Mucosa of rectum (tissue), 2 donors: ENCODE measurements around the gene GADL1.

Experiments used
- H3K27ac ChIP-seq, 2 donors: one replicate each; pipeline ENCODE4 v1.7.0; 2013; ENCODE audit warnings: inconsistent platforms in 2 of 2, low read depth in 2 of 2, low read length in 2 of 2
- H3K27me3 ChIP-seq, 2 donors: one replicate each; pipeline ENCODE4 v1.7.0; 2013; ENCODE audit warnings: low read length in 2 of 2; ENCODE audit not compliant: control insufficient read depth in 2 of 2, insufficient read depth in 2 of 2
- H3K36me3 ChIP-seq, 2 donors: one replicate each; pipeline ENCODE4 v1.7.0; 2013; ENCODE audit warnings: low read length in 2 of 2; ENCODE audit not compliant: control insufficient read depth in 2 of 2, insufficient read depth in 2 of 2
- H3K4me1 ChIP-seq, 2 donors: one replicate each; pipeline ENCODE4 v1.7.0; 2013; ENCODE audit warnings: low read length in 2 of 2, mild to moderate bottlenecking in 1 of 2; ENCODE audit not compliant: control insufficient read depth in 2 of 2, insufficient read depth in 2 of 2
- H3K4me3 ChIP-seq, 2 donors: one replicate each; pipeline ENCODE4 v1.7.0; 2013; ENCODE audit warnings: low read length in 2 of 2
- H3K9ac ChIP-seq, 2 donors: one replicate each; pipeline ENCODE4 v1.7.0; 2013; ENCODE audit warnings: low read length in 2 of 2, low read depth in 1 of 2, mild to moderate bottlenecking in 1 of 2
- H3K9me3 ChIP-seq, 2 donors: one replicate each; pipeline ENCODE4 v1.7.0; 2013; ENCODE audit warnings: low read length in 2 of 2; ENCODE audit not compliant: control insufficient read depth in 2 of 2
- donor health status: healthy.
- donor health status: Normal muscosa, but diverticular disease.

The GADL1 gene, protein sequence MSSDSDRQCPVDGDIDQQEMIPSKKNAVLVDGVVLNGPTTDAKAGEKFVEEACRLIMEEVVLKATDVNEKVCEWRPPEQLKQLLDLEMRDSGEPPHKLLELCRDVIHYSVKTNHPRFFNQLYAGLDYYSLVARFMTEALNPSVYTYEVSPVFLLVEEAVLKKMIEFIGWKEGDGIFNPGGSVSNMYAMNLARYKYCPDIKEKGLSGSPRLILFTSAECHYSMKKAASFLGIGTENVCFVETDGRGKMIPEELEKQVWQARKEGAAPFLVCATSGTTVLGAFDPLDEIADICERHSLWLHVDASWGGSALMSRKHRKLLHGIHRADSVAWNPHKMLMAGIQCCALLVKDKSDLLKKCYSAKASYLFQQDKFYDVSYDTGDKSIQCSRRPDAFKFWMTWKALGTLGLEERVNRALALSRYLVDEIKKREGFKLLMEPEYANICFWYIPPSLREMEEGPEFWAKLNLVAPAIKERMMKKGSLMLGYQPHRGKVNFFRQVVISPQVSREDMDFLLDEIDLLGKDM

DNA sequence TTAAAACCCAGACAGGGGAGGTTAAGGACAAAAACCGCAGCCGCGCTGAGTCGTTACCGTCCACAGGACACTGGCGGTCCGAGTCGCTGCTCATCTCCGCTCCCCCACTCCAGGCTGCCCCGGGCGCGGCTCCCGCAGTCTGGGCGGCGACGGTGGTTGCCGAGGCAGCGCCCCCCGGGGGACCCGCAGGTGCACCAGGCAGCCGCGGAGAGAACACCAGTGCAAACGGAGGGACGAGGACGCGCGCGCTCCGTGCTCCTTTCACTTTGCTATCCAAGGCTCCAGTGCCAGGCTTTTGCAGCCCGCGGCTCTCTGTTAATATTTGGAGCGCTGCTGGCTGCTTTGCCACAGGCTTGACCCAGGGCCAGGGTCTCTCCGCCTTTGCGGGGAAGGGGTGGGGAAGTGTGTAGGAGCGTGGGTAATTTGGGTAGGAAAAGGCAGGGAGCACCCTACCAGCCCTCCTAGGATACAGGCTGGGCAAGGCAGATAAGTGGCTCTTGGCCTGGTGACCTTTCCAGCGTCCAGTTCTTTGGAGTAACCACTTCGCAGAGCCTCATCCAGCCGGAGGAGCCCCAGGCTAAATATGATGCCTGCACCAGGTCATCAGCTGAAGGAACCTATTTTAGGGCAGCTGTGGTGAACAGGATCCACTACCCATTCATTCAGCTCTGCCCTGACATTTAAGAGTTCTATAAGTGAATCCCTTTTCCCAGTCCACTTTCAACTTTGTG is at the start of gene GADL1:
Gene GADL1 (minus strand): TSS at position 141 of the 731 bp plus-strand sequence. CDS start 47 bp downstream, at position 94.
- no peak within 1 kb of the TSS for H3K9ac ChIP-seq
- no peaks in the 10 kb centered on the region for H3K36me3 ChIP-seq
- peaks cover 10 to 19% of the 10 kb centered on the region in 2 donors for H3K27me3 ChIP-seq
- H3K9me3 ChIP-seq, result no peaks in the 10 kb centered on the region
- H3K4me3 ChIP-seq, result peak within 1 kb of the TSS; percentile 53 to 60
- no peak within 1 kb of the TSS for H3K27ac ChIP-seq
- H3K4me1 ChIP-seq, result no peaks in the 10 kb centered on the region

DNA sequence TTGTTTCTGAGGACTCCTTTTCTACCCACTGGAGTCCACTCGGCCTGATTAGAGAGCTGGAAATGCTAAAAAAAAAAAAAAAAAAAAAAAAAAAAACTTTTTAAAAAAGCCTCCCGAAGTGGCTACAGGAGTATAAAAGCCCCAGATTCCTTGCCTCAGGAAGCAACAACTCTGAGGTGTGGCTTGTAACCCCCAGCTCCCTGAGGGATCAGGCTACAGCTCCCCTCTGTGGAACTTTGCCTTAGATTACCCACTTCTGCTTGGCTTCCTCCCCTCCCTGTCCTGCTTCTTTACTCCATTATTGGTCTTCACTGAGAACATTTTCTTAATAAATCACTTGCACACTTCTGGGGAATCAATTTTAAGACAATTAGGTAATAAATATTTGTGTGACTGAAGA is 49.7 kb upstream of the GADL1 start:
- Histone ChIP-seq H3K27me3 (no peaks in the 10 kb centered on the region), H3K9me3 (no peaks in the 10 kb centered on the region), H3K36me3 (no peaks in the 10 kb centered on the region), H3K27ac (no peak overlapping the region), H3K4me1 (no peaks in the 10 kb centered on the region), H3K9ac (no peak overlapping the region), H3K4me3 (no peak overlapping the region)

DNA sequence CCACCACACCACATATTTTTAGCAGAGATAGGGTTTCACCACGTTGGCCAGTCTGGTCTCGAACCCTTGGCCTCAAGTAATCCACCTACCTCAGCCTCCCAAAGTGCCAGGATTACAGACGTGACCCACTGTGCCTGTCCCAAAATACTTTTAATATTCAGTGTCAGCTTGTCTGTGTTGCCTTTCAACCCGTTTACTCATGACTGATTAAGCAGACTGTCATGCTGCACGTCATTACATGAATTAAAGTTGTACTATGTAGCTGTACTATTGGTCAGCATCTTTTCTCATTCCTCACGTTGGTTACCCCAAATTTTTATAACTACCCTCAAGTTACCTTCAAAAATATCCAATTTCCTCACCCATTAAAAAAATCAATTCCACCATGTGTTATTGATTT is 48.7 kb upstream of the GADL1 start:
- H3K27me3 ChIP-seq, result no peaks in the 10 kb centered on the region
- no peaks in the 10 kb centered on the region for H3K9me3 ChIP-seq
- H3K4me3 ChIP-seq, result no peak overlapping the region
- no peaks in the 10 kb centered on the region for H3K4me1 ChIP-seq
- no peak overlapping the region for H3K9ac ChIP-seq
- no peak overlapping the region for H3K27ac ChIP-seq
- no peaks in the 10 kb centered on the region for H3K36me3 ChIP-seq

DNA sequence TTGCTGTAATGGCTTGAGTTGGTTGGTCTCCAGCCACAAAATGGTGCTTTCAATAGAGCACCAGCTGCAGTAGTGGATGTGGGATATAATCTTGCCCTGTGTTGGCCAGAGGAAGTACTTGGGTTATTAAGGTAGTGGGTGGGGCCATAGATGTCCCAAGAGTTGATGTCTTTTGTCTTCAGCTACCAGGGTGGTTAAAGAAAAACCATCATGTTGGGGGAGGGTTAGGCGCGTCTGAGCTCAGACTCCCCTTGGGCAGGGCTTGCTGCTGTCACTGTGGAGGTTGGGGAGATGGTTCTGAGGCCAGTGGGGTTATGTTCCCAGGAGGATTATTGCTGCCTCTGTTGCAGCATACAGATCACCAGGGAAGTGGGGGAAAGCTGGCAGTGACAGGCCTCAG is 46.9 kb upstream of the GADL1 start:
- Histone ChIP-seq H3K27me3 (no peaks in the 10 kb centered on the region), H3K9me3 (no peaks in the 10 kb centered on the region), H3K9ac (no peak overlapping the region), H3K36me3 (no peaks in the 10 kb centered on the region), H3K4me1 (no peaks in the 10 kb centered on the region), H3K4me3 (no peak overlapping the region), H3K27ac (no peak overlapping the region)

DNA sequence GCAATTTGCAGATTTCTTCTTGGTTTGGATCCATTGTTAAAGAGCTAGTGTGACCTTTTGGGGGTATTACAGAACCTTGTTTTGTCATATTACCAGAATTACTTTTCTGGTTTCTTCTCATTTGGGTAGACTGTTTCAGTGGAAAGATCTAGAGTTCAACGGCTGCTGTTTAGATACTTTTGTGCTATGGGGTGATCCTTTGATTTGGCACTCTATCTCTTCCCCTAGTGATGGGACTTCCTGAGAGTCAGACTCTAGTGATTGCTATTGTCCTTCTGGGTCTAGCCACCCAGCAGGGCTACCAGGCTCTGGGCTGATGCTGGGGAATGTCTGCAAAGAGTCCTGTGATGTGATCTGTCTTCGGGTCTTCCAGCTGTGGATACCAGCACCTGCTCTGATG is 46.3 kb upstream of the GADL1 start:
- H3K9me3 ChIP-seq, result no peaks in the 10 kb centered on the region
- H3K36me3 ChIP-seq, result no peaks in the 10 kb centered on the region
- H3K4me1 ChIP-seq, result no peaks in the 10 kb centered on the region

DNA sequence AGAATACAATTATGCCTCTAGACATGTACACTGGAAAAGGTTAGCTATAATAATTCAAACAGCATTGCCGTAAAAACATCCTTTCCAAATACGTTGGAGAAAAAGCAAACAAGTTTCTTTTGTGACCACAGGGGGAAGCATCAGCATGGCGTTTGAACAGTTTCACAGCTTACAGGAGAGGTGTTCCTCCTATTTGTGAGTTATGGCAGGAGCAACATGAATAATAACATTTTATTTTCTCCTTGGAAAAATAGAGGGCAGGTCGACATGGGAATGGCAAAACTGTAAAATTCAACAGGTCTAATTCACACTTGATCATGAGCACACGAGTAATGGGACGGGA is 39.7 kb upstream of the GADL1 start:
- no peaks in the 10 kb centered on the region for H3K27me3 ChIP-seq
- no peak overlapping the region for H3K27ac ChIP-seq
- H3K4me3 ChIP-seq, result no peak overlapping the region
- no peaks in the 10 kb centered on the region for H3K9me3 ChIP-seq
- H3K4me1 ChIP-seq, result no peaks in the 10 kb centered on the region
- no peaks in the 10 kb centered on the region for H3K36me3 ChIP-seq
- H3K9ac ChIP-seq, result no peak overlapping the region

More for the DNA sequence above, 46.3 kb upstream of the GADL1 start:
- Histone ChIP-seq H3K9ac (no peak overlapping the region), H3K27me3 (no peaks in the 10 kb centered on the region), H3K27ac (no peak overlapping the region), H3K4me3 (no peak overlapping the region)

DNA sequence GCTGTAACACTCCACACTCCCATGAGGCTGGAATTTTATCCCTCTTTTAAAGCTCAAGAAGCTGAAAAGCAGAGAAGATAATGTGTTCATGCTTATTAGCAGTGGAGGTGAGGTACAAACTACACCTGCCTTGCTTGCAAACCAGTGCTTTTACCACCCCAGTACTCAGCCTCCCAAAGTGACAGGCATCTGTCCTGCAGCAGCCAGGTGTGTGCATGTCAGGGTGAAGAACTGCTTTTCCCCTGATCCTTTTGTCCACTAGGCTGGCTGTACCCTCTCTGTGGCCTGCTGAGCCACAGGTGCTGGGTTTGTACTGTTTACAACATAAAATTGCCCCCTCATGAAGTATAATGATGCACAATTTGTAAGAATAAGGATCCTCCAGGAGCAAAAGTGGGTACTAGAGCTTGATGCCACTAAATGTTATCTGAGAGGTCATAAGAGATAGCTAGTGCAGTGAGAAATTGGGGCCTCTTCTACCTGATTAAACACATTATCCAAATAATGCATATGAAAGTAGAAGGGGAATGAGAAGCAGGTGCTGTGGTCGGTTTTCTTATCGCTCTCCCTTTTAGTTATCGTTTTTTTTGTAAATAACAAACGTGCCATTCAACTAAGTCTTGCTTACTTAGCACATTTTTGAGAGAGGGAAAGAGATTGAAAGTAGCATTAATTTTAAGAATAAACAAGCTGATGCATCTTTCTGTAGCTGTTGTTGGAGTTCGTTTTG is 39.2 kb upstream of the GADL1 start:
- Histone ChIP-seq H3K9me3 (no peaks in the 10 kb centered on the region), H3K9ac (no peak overlapping the region), H3K36me3 (no peaks in the 10 kb centered on the region), H3K27ac (no peak overlapping the region), H3K4me3 (no peak overlapping the region), H3K4me1 (no peaks in the 10 kb centered on the region), H3K27me3 (no peaks in the 10 kb centered on the region)

DNA sequence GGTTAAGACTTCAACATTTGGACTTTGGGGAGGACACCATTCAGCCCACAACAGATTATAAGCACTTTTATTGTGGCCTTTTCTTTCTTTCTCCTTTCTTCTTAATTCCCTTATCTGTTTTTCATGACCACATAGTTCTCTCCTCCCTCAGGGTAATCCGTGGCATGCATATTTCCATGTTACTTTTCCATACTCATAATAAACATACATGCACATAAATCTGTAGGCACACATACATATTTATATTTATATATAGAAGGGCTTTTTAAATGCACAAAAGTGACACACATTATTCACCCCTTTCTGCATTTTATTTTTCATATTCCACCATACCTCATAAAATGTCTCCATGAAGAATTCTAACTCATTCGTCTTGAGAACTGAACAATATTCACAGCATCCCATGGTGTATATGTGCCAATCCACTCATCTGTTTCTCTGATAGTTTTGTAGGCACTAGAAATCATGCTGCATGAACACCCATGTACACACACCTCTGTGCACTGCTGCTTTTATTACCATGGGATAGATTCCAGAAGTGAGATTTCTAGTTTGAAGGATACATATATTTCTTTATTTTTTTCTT is 38.1 kb upstream of the GADL1 start:
- no peak overlapping the region for H3K4me3 ChIP-seq
- no peaks in the 10 kb centered on the region for H3K36me3 ChIP-seq

DNA sequence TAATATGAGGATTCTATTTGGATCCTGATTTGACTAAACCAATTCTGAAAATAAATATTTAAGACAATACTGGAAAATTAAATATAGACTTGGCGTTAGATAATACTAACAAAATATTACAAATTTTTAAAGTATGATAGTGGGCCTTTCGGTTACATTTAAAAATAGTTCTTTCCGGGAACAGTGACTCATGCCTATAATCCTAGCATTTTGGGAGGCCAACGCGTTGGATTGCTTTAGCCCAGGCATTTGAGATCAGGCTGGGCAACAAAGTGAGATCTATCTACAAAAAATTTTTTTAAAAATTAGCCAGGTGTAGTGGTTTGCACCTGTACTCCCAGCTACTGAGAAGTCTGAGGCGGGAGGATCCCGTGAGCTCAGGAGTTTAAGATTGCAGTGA is 30.3 kb upstream of the GADL1 start:
- Histone ChIP-seq H3K4me3 (no peak overlapping the region), H3K9me3 (no peaks in the 10 kb centered on the region), H3K4me1 (no peaks in the 10 kb centered on the region), H3K9ac (no peak overlapping the region), H3K27ac (no peak overlapping the region), H3K36me3 (no peaks in the 10 kb centered on the region), H3K27me3 (peaks cover 0 to 4% of the 10 kb centered on the region in 2 donors)

More for the DNA sequence above, 38.1 kb upstream of the GADL1 start:
- H3K27ac ChIP-seq, result no peak overlapping the region
- no peak overlapping the region for H3K9ac ChIP-seq
- H3K4me1 ChIP-seq, result no peaks in the 10 kb centered on the region
- H3K27me3 ChIP-seq, result no peaks in the 10 kb centered on the region
- H3K9me3 ChIP-seq, result no peaks in the 10 kb centered on the region
